Measurements from ENCODE around the gene PHLDA1. TPM values are rescaled to one million over a fixed set of nuclear protein-coding genes. Genes with fewer than 3 reads are reported as not detected.
A peak's percentile ranks its signal among the peaks of the same experiment; 100 is the strongest.

Gene PHLDA1
- total RNA-seq, 1 donor from 2014 or later, result 23.6 TPM

DNA sequence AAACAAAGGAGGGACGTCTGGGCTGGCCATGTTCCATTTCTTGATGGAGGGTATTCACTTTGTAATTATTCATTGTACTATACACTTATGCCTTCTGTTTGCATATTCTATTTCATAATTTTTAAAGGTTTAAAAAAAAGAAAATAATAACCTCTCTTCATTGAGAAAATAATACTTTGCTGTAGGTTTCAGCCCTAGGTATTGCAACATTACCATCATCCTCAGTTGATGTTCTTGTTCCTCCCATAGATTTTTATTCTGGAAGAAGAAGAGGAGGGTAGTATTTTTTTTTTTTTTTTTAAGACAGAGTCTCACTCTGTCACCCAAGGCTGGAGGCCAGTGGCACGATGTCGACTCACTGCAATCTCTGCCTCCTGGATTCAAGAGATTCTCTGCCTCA lies 54.7 kb downstream of the PHLDA1 start:
- Mint-ChIP-seq H3K4me1 (peaks cover 22% of the 10 kb centered on the region), H3K27me3 (ENCODE audit: low read depth) (no peaks in the 10 kb centered on the region), H3K36me3 (no peaks in the 10 kb centered on the region)

DNA sequence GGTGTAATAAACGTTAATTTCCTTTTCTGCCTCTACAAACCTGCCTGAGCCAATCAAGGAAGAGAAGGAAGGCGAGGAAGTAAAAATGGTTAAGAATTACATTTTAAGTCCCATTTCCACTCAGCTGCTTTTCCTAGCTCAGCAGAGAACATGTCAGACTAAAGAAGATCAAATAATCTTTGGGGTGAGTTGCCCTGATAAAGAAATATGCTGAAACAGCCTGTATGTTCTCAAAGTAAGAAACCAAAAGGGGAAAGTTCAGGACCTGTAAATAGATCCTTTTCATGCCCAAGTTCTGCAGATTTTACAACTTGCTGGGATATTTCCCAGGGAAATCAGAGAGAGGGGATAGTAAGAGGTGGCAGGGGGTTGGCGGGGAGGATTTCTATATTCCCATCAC lies 55.5 kb downstream of the PHLDA1 start:
- H3K4me3 Mint-ChIP-seq, result no peak overlapping the region
- TF ChIP-seq, protein P1, sequence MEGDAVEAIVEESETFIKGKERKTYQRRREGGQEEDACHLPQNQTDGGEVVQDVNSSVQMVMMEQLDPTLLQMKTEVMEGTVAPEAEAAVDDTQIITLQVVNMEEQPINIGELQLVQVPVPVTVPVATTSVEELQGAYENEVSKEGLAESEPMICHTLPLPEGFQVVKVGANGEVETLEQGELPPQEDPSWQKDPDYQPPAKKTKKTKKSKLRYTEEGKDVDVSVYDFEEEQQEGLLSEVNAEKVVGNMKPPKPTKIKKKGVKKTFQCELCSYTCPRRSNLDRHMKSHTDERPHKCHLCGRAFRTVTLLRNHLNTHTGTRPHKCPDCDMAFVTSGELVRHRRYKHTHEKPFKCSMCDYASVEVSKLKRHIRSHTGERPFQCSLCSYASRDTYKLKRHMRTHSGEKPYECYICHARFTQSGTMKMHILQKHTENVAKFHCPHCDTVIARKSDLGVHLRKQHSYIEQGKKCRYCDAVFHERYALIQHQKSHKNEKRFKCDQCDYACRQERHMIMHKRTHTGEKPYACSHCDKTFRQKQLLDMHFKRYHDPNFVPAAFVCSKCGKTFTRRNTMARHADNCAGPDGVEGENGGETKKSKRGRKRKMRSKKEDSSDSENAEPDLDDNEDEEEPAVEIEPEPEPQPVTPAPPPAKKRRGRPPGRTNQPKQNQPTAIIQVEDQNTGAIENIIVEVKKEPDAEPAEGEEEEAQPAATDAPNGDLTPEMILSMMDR (IDR thresholded peaks at IDR 0.05; ENCODE audit: unreplicated experiment), result no peak
- no peaks in the 10 kb centered on the region for H3K36me3 Mint-ChIP-seq
- H3K4me1 Mint-ChIP-seq, result peaks cover 20% of the 10 kb centered on the region
- no peak for DNase-seq (ENCODE audit: low spot score in 2 of 2, unreplicated experiment in 2 of 2)
- H3K9me3 Mint-ChIP-seq, result no peaks in the 10 kb centered on the region
- H3K27ac Mint-ChIP-seq, result peak overlapping the region; percentile 36
- H3K27me3 Mint-ChIP-seq (ENCODE audit: low read depth), result no peaks in the 10 kb centered on the region

More for the DNA sequence above, 54.7 kb downstream of the PHLDA1 start:
- TF ChIP-seq, protein P1 (IDR thresholded peaks at IDR 0.05; ENCODE audit: unreplicated experiment), result no peak
- no peak for DNase-seq (ENCODE audit: low spot score in 2 of 2, unreplicated experiment in 2 of 2)
- H3K4me3 Mint-ChIP-seq, result no peak overlapping the region
- H3K27ac Mint-ChIP-seq, result no peak overlapping the region
- no peaks in the 10 kb centered on the region for H3K9me3 Mint-ChIP-seq

DNA sequence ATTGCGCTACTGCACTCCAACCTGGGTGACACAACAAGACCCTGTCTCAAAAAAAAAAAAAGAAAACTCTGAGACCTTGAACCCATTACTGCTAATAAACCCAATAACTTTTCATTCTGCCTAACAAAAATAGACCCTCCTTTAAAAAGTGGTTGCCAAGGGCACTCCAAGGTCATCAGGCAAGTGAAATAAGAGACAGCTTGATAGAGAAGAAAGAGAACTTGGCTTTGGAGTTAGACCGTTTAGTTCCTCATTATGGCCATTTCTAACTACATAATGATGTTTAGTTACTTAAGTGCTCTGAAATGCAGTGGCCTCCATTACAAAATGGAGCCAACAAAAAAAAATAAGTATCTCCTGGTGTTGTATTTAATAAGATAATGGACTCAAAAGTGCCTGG lies 55.9 kb downstream of the PHLDA1 start:
- no peak for DNase-seq (ENCODE audit: low spot score in 2 of 2, unreplicated experiment in 2 of 2)
- H3K9me3 Mint-ChIP-seq, result no peaks in the 10 kb centered on the region
- no peaks in the 10 kb centered on the region for H3K27me3 Mint-ChIP-seq (ENCODE audit: low read depth)
- H3K4me3 Mint-ChIP-seq, result no peak overlapping the region
- H3K36me3 Mint-ChIP-seq, result no peaks in the 10 kb centered on the region
- peaks cover 20% of the 10 kb centered on the region for H3K4me1 Mint-ChIP-seq
- TF ChIP-seq, protein P1 (IDR thresholded peaks at IDR 0.05; ENCODE audit: unreplicated experiment), result no peak
- no peak overlapping the region for H3K27ac Mint-ChIP-seq

Other genes starting within 250 kb of the PHLDA1 start
- gene NAP1L1, start 52.9 kb upstream of the PHLDA1 start, total RNA-seq, result 867 to 887 TPM (median 880 TPM) in 3 replicates

Measured in mesothelial cell of epicardium (in vitro differentiated cells).